ENCODE results near the gene CLIP1.
"Not testable (repeated sequence)": the region's sequence is repeated elsewhere in the genome, so short reads cannot be mapped to it uniquely, and the experiment has no call there.

CLIP1 gene

DNA sequence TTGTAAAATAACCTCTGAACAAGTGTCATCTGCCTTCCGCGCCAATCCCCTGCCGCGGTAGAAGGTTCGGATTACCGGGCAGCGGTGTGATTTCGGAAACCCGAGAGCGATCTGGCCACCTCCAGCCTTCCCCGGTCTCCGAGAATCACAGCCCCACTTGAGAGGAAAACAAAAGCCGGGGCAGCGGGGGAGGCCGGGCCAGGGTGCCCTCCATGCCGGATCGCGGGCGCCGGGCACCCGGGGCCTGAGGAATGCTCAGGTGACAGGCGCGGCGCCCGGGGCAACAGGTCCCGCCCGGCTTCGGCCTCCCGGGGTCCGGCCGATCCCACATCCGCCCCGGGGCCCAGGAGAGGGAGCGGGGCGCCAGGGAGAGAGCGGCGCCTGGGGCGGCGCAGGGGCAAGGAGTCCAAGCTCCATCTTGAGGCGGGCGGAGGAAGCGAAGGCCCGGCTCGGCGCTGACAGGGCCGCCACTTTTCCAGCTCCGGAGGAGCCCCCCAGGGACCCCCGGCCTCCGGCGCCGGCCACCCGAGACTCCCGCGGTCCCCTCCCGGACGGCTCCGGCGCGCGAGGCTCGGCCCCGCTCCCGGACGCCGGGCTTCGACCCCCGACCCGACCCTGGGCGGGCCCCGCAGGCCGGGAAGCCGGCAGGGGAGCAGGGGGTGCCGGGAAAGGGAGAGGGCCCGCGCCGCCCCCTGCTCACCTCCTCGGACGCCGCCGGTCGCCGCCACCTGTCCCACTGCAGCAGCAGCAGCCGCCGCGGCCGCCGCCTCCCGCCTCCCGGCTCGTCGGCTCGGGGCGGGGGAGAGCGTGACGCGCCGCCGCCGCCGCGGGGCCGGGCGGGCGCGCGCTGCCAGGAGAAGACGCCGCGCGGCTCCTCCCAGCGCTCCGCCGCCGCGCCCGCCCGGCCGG is at the start of gene CLIP1:
Gene CLIP1 (minus strand): TSS at position 849 of the 909 bp plus-strand sequence. CDS start 42,217 bp downstream, outside the sequence.
- peak; percentile 74 for DNase-seq (ENCODE audit: extremely low spot score)
- CTCF ChIA-PET = interaction anchor here (0.9 to 2.4 kb wide), 8 partner anchors 9 to 66 kb away, joined by 3 to 18 read pairs (median 4); no protein-coding TSS in a partner anchor
- TF ChIP-seq, protein P1, sequence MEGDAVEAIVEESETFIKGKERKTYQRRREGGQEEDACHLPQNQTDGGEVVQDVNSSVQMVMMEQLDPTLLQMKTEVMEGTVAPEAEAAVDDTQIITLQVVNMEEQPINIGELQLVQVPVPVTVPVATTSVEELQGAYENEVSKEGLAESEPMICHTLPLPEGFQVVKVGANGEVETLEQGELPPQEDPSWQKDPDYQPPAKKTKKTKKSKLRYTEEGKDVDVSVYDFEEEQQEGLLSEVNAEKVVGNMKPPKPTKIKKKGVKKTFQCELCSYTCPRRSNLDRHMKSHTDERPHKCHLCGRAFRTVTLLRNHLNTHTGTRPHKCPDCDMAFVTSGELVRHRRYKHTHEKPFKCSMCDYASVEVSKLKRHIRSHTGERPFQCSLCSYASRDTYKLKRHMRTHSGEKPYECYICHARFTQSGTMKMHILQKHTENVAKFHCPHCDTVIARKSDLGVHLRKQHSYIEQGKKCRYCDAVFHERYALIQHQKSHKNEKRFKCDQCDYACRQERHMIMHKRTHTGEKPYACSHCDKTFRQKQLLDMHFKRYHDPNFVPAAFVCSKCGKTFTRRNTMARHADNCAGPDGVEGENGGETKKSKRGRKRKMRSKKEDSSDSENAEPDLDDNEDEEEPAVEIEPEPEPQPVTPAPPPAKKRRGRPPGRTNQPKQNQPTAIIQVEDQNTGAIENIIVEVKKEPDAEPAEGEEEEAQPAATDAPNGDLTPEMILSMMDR (IDR thresholded peaks at IDR 0.05; ENCODE audit: control extremely low read depth, extremely low read depth, low read depth, missing control alignments) = peak; percentile 72
- POLR2A ChIA-PET = interaction anchor here (0.6 kb wide), 1 partner anchor 123 kb away, joined by 3 read pairs; no protein-coding TSS in a partner anchor

DNA sequence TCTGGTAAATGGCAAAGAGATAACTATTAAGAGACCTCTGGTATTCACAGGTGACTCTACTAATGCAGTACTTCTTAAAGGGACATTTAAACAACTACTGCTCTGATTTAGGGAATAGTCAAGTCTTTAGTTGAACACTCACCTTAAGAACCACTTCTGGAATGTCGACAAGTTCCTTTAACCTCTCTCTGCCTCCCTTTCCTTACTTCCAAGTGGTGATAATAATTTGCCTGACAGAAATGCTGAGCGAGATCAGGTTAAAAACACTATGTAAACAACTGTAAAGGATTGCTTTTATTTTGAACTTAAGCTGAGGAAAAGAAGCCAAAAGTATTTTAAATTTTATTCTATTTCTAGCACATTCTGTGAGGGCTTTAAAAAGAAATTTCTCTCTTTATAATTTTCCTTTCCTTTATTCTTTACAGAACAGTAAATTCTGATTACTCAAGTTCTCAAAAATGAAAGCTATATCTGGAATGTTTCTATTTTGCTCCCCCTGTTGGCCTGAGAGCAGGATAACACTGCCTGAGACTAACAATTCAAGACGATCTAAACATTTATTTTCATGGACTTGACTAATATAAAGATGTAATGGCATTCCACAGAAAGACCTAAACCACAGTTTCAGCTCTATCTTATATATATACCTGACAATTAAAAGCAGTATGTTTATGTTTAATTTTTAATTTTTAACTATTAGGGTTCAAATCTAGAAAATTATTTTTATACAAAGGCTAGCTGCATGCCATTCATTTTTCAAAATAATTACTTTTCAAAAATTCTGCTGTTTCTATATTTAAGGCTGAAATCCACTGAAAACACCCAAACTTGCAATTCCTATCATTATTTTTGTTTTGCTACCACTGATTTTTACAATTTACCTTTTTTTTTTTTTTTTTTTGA is 49.1 kb upstream of the CLIP1 start:
- TF ChIP-seq, protein P1 (IDR thresholded peaks at IDR 0.05; ENCODE audit: control extremely low read depth, extremely low read depth, low read depth, missing control alignments) = peak; percentile 80
- ChIA-PET CTCF (interaction anchor here (0.7 to 8.1 kb wide), 30 partner anchors 9 to 200 kb away, joined by 3 to 154 read pairs (median 7); partner anchors contain the start of gene ZCCHC8), POLR2A (interaction anchor here (0.6 to 0.7 kb wide), 3 partner anchors 26 to 204 kb away, joined by 4 to 10 read pairs (median 8); partner anchors contain the start of gene ZCCHC8)
- peak; percentile 54 for DNase-seq (ENCODE audit: extremely low spot score)

DNA sequence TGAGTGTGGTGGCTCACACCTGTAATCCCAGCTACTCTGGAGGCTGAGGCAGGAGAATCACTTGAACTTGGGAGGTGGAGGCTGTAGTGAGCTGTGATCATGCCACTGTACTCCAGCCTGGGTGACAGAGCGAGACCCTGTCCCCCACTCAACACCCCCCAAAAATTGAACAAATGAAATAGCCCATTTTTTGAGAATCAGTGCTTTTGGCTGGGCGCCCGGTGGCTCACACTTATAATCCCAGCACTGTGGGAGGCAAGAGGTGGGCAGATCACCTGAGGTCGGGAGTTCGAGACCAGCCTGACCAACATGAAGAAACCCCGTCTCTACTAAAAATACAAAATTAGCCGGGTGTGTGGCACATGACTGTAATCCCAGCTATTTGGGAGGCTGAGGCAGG is 48.1 kb upstream of the CLIP1 start:
- CTCF ChIA-PET = interaction anchor here (0.7 to 8.1 kb wide), 22 partner anchors 8 to 676 kb away, joined by 3 to 154 read pairs (median 8); partner anchors contain the start of genes CLIP1 and ZCCHC8
- DNase-seq (ENCODE audit: extremely low spot score); POLR2A ChIA-PET: not testable (repeated sequence)

DNA sequence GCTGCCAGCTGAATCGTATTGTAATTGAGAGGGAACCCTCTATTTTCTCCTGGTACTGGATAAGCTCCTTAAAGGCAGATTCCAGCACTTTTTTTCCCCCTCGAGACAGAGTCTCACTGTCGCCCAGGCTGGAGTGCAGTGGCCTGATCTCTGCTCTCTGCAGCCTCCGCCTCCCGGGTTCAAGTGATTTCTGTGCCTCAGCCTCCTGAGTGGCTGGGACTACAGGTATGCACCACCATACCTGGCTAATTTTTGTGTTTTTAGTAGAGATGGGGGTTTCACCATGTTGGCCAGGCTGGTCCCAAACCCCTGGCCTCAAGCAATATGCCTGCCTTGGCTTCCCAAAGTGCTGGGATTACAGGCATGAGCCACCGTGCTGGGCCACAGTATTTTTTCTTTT is 47.4 kb upstream of the CLIP1 start:
- POLR2A ChIA-PET = not testable (repeated sequence)
- CTCF ChIA-PET = interaction anchor here (0.7 to 8.1 kb wide), 7 partner anchors 12 to 676 kb away, joined by 3 to 154 read pairs (median 3); partner anchors contain the start of gene CLIP1

DNA sequence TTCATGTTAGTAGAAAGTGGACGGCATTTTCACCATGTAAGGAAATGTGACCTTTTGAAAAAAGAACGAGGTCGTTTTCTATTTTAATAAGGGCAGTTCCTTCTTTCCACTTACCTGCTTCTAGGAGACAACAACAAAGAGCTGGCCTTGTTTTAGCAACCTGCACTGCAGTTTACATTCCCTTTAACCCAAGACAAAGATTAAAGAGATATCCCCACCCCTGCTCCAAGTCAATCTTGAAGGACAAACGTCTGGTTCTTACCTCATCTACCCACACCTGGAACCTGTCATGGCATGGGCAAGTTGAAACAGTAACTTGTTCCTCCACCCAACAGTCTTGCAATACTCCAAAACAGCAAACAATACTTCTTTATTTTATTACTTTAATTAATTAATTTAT is 45.5 kb upstream of the CLIP1 start:
- POLR2A ChIA-PET = no interaction called here
- no peak for DNase-seq (ENCODE audit: extremely low spot score)
- TF ChIP-seq, protein P1 (IDR thresholded peaks at IDR 0.05; ENCODE audit: control extremely low read depth, extremely low read depth, low read depth, missing control alignments) = no peak
- CTCF ChIA-PET = interaction anchor here (8.1 kb wide), 1 partner anchor 68 kb away, joined by 154 read pairs; no protein-coding TSS in a partner anchor

More for the DNA sequence above, 47.4 kb upstream of the CLIP1 start:
- not testable (repeated sequence) for DNase-seq (ENCODE audit: extremely low spot score)

DNA sequence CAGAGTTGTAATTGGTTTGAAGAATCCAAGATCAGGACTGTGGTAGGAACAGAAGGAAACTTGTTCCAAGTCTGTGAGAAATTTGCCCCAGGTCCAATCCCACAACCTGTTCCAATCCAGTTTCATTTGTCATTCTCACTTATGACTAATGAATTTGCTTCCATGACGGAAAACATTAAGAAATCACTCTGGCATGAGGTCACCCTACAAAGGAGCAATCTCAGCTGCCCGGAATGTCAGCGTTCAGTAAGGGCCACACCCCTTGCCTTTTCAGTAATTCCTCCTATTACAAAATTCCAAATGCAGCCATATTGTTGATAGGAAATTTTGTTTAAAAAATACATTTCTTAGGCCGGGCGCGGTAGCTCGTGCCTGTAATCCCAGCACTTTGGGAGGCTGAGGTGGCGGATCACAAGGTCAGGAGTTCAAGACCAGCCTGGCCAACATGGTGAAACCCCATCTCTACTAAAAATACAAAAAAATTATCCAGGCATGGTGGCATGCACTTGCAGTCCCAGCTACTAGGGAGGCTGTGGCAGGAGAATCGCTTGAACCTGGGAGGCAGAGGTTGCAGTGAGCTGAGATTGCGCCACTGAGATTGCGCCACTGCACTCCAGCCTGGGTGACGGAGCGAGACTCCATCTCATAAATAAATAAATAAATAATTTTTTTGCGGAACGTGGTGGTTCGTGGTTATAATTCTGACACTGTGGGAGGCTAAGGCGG is 42.0 kb upstream of the CLIP1 start:
- POLR2A ChIA-PET; DNase-seq (ENCODE audit: extremely low spot score): not testable (repeated sequence)
- CTCF ChIA-PET = interaction anchor here (1.2 kb wide), 1 partner anchor 12 kb away, joined by 4 read pairs; no protein-coding TSS in a partner anchor

DNA sequence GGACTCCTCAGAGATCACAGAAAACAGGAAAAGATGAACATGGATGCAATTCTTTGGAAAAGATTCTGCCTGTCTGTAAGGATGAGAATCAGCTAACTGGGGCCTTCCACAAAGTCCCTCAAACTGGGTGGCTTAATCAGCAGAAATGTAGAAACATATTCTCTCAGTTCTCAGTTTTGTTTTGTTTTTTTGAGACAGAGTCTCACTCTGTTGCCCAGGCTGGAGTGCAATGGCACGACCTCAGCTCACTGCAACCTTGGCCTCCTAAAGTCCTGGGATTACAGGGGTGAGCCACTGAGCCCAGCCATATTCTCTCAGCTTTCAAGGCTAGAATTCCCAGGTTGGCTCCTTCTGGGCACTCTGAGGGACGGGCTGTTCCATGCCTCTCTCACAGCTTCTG is 38.2 kb upstream of the CLIP1 start:
- ChIA-PET POLR2A (no interaction called here), CTCF (interaction anchor here (1.1 to 7.4 kb wide), 2 partner anchors 11 to 61 kb away, joined by 5 to 52 read pairs; no protein-coding TSS in a partner anchor)
- no peak for DNase-seq (ENCODE audit: extremely low spot score)
- TF ChIP-seq, protein P1 (IDR thresholded peaks at IDR 0.05; ENCODE audit: control extremely low read depth, extremely low read depth, low read depth, missing control alignments) = no peak

All from GM10248 (cell line).